Astrocyte of the spinal cord (primary cell): ENCODE data around the gene ZNF664.

Experiments
- DNase-seq: peaks from one replicate; pipeline ENCODE4 v3.0.0; 2011; ENCODE audit warnings: low read depth, low spot score
- H3K4me3 ChIP-seq: 2 replicates; pipeline ENCODE4 v1.5.1; 2011; ENCODE audit warnings: low read depth, mild to moderate bottlenecking, low read length, moderate library complexity
- CTCF ChIP-seq: IDR thresholded peaks from 2 replicates; pipeline ENCODE4 v1.5.1; 2012; ENCODE audit warnings: low read depth, mild to moderate bottlenecking, low read length, inconsistent platforms
- in situ Hi-C: cut with HindIII; loops from 2 replicates; pipeline ENCODE4 v1.10.0; 2017; ENCODE audit warnings: low sequenced_read_pairs

The ZNF664 gene

GRCh38 chr12:124011435-124012115, 38.6 kb downstream of the ZNF664 start:
- in situ Hi-C loops, result no loop called here
- no peak for TF ChIP-seq CTCF

GRCh38 chr12:124013073-124013472, 40.1 kb downstream of the ZNF664 start:
- TF ChIP-seq CTCF, result no peak
- H3K4me3 ChIP-seq, result no peak overlapping the region
- in situ Hi-C loops, result no loop called here
- DNase-seq, result no peak

More at GRCh38 chr12:124011435-124012115, 38.6 kb downstream of the ZNF664 start:
- DNase-seq, result no peak
- no peak overlapping the region for H3K4me3 ChIP-seq

- no peak for TF ChIP-seq CTCF
- in situ Hi-C loops, result no loop called here
- no peak for DNase-seq
- no peak overlapping the region for H3K4me3 ChIP-seq
Measured at GRCh38 chr12:124015494-124016461, 42.8 kb downstream of the ZNF664 start.

GRCh38 chr12:124017064-124017463, 44.0 kb downstream of the ZNF664 start:
- in situ Hi-C loops, result no loop called here

GRCh38 chr12:124018539-124018938, 45.5 kb downstream of the ZNF664 start:
- no peak overlapping the region for H3K4me3 ChIP-seq
- no peak for DNase-seq
- TF ChIP-seq CTCF, result no peak
- in situ Hi-C loops, result no loop called here

More at GRCh38 chr12:124017064-124017463, 44.0 kb downstream of the ZNF664 start:
- no peak for TF ChIP-seq CTCF
- no peak overlapping the region for H3K4me3 ChIP-seq
- no peak for DNase-seq

GRCh38 chr12:124019115-124019514, 46.1 kb downstream of the ZNF664 start:
- in situ Hi-C loops, result no loop called here
- H3K4me3 ChIP-seq, result no peak overlapping the region
- TF ChIP-seq CTCF, result no peak
- no peak for DNase-seq
